SU-DHL-6 (cell line): Measurements from ENCODE around the gene IQGAP3.

Experiments
- EZH2phosphoT487 ChIP-seq: fragments of 200-600 bp; sonication (generic), shearing (Covaris generic); conservative IDR thresholded peaks from 2 replicates; pipeline ENCODE4 v1.6.1; 2018; ENCODE audit warnings: mild to moderate bottlenecking, antibody characterized with exemption, low read length, moderate library complexity, mixed read lengths
- TF ChIP-seq, protein P1 (sequence below): fragments of 200-600 bp; sonication (generic); IDR thresholded peaks from one replicate; pipeline ENCODE4 v1.5.1; 2017; ENCODE audit warnings: antibody characterized with exemption, mild to moderate bottlenecking, low read length, moderate library complexity; ENCODE audit not compliant: insufficient read depth, poor library complexity, severe bottlenecking

DNA sequence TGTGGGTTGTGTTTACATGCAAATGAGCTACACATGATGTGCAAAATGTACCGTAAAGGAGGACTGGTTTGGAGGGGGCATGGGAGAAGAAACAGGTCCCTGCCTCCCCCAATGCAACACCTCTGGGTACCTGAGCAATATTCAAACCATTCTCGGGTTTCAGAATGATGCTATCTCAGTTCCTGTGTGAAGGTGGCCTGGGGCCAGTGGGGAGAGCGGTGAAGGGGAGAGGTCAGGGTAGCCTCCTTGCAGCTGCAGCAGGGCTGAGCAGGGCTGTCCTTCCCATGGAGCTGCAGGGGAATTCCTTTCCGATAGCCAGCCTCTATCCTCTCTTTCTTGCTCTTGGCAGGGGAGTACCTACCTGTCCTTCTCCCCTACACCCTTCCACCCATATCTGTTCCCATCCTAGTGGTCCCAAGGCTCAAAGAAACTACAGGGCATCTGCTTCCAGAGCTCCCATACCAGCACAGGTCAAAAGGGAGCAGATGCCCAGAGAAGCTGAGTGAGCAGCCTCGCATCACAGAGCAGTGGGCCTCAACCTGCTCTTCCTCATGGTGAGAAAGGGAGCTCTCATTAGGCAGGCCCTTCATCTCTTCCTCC is 83.7 kb downstream of the IQGAP3 start:
- TF ChIP-seq, protein P1, sequence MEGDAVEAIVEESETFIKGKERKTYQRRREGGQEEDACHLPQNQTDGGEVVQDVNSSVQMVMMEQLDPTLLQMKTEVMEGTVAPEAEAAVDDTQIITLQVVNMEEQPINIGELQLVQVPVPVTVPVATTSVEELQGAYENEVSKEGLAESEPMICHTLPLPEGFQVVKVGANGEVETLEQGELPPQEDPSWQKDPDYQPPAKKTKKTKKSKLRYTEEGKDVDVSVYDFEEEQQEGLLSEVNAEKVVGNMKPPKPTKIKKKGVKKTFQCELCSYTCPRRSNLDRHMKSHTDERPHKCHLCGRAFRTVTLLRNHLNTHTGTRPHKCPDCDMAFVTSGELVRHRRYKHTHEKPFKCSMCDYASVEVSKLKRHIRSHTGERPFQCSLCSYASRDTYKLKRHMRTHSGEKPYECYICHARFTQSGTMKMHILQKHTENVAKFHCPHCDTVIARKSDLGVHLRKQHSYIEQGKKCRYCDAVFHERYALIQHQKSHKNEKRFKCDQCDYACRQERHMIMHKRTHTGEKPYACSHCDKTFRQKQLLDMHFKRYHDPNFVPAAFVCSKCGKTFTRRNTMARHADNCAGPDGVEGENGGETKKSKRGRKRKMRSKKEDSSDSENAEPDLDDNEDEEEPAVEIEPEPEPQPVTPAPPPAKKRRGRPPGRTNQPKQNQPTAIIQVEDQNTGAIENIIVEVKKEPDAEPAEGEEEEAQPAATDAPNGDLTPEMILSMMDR = no peak
- TF ChIP-seq EZH2phosphoT487 = no peak
